ENCODE data around the gene SNX9. TPM values are rescaled to one million over a fixed set of nuclear protein-coding genes. Genes with fewer than 3 reads are reported as not detected.
A peak's percentile ranks its signal among the peaks of the same experiment; 100 is the strongest.

Gene SNX9
- total RNA-seq, 1 donor from 2014 or later: 25.0 TPM

DNA sequence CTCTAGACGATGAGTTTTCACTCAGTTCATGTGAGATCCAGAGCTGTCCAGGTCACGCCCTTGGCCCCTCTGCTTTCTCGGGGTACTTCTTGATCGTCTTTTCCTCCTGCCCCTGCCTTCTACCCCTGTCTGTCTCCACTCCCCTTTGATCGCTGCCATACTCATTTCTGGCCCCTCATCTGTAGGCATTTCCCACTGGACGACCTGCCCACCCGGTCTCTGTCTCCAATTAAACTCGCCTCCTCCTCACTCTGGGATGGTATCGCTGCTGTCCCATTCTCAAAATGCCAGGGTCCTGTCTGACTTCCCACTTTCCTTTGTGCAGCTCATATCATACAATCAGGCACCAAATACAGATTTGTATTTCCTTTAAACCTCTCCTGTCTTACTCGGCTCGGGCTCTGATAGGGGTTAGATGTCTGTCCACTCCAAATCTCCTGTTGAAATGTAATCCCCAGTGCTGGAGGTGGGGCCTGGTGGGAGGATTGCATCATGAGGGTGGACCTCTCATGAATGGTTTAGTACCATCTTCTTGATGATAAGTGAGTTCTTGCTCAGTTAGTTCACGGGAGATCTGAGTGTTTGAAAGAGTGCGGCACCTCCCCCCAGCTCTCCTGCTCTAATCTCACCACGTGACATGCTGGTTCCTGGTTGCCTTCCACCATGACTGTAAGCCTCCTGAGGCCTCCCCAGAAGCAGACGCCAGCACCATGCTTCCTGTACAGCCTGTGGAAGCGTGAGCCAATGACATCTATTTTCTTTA lies 155.2 kb downstream of the SNX9 start:
- Histone ChIP-seq H3K27ac (no peak overlapping the region), H3K4me1 (peaks cover 18% of the 10 kb centered on the region), H3K4me3 (no peak overlapping the region), H3K9me3 (no peaks in the 10 kb centered on the region), H3K36me3 (no peaks in the 10 kb centered on the region), H3K27me3 (ENCODE audit: low read depth) (no peaks in the 10 kb centered on the region)
- TF ChIP-seq, protein P1, sequence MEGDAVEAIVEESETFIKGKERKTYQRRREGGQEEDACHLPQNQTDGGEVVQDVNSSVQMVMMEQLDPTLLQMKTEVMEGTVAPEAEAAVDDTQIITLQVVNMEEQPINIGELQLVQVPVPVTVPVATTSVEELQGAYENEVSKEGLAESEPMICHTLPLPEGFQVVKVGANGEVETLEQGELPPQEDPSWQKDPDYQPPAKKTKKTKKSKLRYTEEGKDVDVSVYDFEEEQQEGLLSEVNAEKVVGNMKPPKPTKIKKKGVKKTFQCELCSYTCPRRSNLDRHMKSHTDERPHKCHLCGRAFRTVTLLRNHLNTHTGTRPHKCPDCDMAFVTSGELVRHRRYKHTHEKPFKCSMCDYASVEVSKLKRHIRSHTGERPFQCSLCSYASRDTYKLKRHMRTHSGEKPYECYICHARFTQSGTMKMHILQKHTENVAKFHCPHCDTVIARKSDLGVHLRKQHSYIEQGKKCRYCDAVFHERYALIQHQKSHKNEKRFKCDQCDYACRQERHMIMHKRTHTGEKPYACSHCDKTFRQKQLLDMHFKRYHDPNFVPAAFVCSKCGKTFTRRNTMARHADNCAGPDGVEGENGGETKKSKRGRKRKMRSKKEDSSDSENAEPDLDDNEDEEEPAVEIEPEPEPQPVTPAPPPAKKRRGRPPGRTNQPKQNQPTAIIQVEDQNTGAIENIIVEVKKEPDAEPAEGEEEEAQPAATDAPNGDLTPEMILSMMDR (IDR thresholded peaks at IDR 0.05): no peak
- intact Hi-C loops (cut with DNase I): no loop called here
- DNase-seq (no peak), ATAC-seq (no peak)

DNA sequence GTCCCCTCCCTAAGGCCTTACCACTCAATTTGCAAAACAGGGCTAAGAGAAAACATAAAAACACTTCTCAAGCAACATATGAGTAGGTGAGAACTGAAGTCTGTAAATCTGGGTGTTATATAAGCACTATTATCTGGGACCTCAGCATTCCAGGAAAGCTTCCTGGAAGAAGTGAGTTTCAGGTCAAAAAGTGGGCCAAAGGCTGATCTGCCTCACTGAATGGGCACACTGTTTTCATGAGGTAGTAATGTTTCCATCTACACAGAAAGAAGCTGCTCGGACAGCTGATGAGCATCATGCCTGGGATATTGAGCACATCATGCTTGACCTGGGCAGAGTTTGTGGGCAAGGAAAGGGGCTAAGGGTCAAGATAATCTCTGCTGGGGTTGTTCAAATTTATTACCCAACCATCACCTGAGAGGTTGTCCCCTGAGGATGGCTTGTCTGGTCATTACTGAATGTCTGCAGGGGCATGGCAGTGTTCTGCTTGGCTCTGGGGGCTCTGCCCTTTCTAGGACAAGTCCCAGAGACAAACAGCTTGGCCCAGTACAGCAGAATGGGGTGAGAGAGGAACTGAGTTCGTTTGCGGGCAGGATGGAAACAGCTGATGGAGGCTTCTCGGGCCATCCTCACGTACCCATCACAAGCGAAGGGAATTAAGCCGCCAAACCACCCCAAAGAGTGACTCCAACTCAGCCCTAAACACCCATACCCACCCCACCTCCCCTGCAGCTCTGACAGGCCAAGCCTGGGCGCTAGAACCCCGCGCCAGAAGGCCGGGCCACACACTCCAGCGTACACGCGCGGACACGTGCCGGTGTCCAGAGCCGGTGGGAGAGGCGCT lies 157.5 kb downstream of the SNX9 start:
- DNase-seq (no peak), ATAC-seq (peak; percentile 22 to 36)
- Histone ChIP-seq H3K4me3 (peak overlapping the region; percentile 83), H3K9me3 (no peaks in the 10 kb centered on the region), H3K4me1 (peaks cover 34% of the 10 kb centered on the region), H3K36me3 (no peaks in the 10 kb centered on the region), H3K27me3 (ENCODE audit: low read depth) (no peaks in the 10 kb centered on the region), H3K27ac (peak overlapping the region; percentile 56)
- intact Hi-C loops (cut with DNase I): no loop called here
- TF ChIP-seq, protein P1 (IDR thresholded peaks at IDR 0.05): no peak

DNA sequence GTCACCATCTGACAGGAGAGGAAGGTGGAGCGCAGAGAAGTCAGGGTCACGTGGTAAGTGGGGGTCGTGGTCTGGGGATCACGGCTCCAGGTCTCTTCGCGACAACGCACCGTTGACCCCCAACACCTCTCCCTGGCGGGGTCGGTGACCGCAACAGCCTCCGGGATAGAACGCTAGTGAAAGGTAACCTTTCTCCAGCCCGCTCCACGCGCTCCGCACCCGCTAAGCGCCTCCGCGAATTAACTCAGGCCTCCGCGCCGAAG lies 158.0 kb downstream of the SNX9 start:
- TF ChIP-seq, protein P1 (IDR thresholded peaks at IDR 0.05): no peak
- intact Hi-C loops (cut with DNase I): no loop called here
- no peak for DNase-seq

DNA sequence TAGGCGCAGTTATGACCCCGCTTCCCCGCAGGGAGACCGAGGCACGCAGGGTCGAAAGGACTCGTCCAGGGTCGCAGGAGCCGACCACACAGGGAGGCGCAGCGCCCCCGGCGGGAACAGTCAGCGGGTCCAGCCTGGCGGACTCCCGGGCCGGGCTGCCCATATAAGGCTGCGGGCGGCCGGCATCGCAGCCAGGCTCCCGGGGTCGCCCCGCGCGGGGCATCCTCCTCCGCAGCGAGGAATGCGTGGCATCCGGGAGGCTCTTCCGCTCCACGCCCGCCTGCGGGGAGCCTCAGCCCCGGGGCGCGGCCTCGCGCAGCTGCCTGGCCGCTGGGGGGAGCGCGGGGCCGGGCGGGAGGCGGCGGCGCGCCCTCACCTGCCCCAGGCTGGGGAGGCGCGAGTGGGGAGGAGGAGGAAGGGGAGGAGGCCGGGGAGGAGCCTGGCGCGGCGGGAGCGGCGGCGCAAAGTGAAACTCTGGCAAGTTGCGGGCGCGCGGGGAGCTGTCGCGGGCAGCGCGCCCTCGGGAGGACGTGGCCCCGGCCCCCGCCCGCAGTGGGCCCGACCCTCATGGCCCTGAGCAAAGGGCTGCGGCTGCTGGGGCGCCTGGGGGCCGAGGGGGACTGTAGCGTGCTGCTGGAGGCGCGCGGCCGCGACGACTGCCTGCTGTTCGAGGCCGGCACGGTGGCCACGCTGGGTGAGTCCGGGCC lies 158.5 kb downstream of the SNX9 start, which contains the start of gene SYNJ2:
Gene SYNJ2, plus strand, starts transcription at position 469 of the 707 bp plus-strand sequence. Its CDS starts 99 bp downstream, at position 568.
- TF ChIP-seq, protein P1 (IDR thresholded peaks at IDR 0.05): peak; percentile 54
- H3K4me3 ChIP-seq: peak within 1 kb of the TSS; percentile 83
- peak within 1 kb of the TSS; percentile 56 for H3K27ac ChIP-seq
- ATAC-seq: peak; percentile 92 to 94
- H3K9me3 ChIP-seq: no peaks in the 10 kb centered on the region
- intact Hi-C loops (cut with DNase I): no loop called here
- no peaks in the 10 kb centered on the region for H3K27me3 ChIP-seq (ENCODE audit: low read depth)
- H3K4me1 ChIP-seq: peaks cover 34% of the 10 kb centered on the region
- peak; percentile 80 for DNase-seq
- no peaks in the 10 kb centered on the region for H3K36me3 ChIP-seq

More for the DNA sequence above, 158.0 kb downstream of the SNX9 start:
- no peaks in the 10 kb centered on the region for H3K9me3 ChIP-seq
- H3K4me1 ChIP-seq: peaks cover 34% of the 10 kb centered on the region
- ATAC-seq: no peak
- H3K27ac ChIP-seq: peak overlapping the region; percentile 56
- peak overlapping the region; percentile 83 for H3K4me3 ChIP-seq
- no peaks in the 10 kb centered on the region for H3K36me3 ChIP-seq
- no peaks in the 10 kb centered on the region for H3K27me3 ChIP-seq (ENCODE audit: low read depth)

DNA sequence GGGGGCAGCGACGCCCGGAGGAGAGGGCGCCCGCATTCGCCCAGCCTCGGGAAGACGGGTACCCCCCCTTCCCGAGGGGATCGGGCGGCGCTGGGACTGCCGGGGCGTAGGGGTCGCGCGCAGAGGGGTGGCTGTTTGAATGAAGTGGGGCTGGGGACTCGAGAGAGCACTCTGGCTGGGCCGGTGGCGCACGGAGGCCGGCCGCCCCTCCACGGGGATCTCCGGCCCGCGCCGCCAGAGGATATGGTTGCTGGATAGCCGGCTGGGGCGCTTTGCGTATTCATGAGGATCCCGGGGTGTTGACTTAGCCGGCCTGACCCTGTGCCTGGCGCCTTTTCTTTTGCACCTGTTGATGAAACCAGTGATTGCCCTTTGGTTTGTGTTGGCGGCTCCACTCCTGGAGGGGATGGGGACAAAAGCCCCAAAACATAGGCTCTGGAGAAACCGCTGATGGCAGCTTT lies 159.1 kb downstream of the SNX9 start:
- DNase-seq (no peak), ATAC-seq (peak; percentile 40 to 66)
- H3K36me3 ChIP-seq: no peaks in the 10 kb centered on the region
- peaks cover 34% of the 10 kb centered on the region for H3K4me1 ChIP-seq
- intact Hi-C loops (cut with DNase I): no loop called here
- H3K27me3 ChIP-seq (ENCODE audit: low read depth): no peaks in the 10 kb centered on the region
- H3K27ac ChIP-seq: peak overlapping the region; percentile 56
- H3K4me3 ChIP-seq: peak overlapping the region; percentile 83
- TF ChIP-seq, protein P1 (IDR thresholded peaks at IDR 0.05): no peak
- no peaks in the 10 kb centered on the region for H3K9me3 ChIP-seq
